ENCODE measurements around the gene RALGPS1. TPM values are rescaled to one million over a fixed set of nuclear protein-coding genes. Genes with fewer than 3 reads are reported as not detected.

The RALGPS1 gene
- total RNA-seq, 1 experiment from 2014 or later: 18.6 TPM

DNA sequence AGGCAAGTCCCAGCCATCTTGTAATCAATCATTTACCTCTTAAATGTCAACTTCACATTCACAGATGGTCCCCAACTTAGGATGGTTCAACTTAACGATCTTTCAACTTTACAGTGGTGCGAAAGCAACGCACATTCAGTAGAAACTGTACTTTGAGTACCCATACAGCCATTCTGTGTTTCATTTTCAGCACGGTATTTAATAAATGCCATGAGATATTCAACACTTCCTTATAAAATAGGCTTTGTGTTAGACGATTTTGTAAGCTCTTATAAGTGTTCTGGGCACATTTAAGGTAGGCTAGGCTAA lies 254.9 kb downstream of the RALGPS1 start:
- H3K27me3 Mint-ChIP-seq (ENCODE audit: low read depth): no peaks in the 10 kb centered on the region
- Histone ChIP-seq H2BK20ac (ENCODE audit: low read depth, low read length, poor library complexity, severe bottlenecking) (no peak overlapping the region), H2BK120ac (ENCODE audit: low read depth, low read length, poor library complexity, severe bottlenecking) (no peak overlapping the region)

More for the DNA sequence above, 254.9 kb downstream of the RALGPS1 start:
- Histone ChIP-seq H3K9me3 (ENCODE audit: control insufficient read depth, low read depth, low read length) (no peaks in the 10 kb centered on the region), H3K14ac (ENCODE audit: insufficient read depth, low read length) (no peak overlapping the region), H4K5ac (ENCODE audit: insufficient read length, low read depth, low read length) (no peak overlapping the region), H2BK12ac (ENCODE audit: insufficient read length, low read depth, low read length) (no peak overlapping the region), H4K8ac (replicated peaks; ENCODE audit: insufficient read length, low read depth, low read length) (no peak overlapping the region), H3K23ac (ENCODE audit: insufficient read length, low read depth, low read length) (no peak overlapping the region), H2BK5ac (ENCODE audit: insufficient read length, low read length) (no peak overlapping the region), H3K56ac (ENCODE audit: insufficient read length, low read depth, low read length) (no peak overlapping the region), H2AFZ (ENCODE audit: low read length) (no peak overlapping the region), H3K9ac (ENCODE audit: extremely low read depth, insufficient read length, low read length) (no peak overlapping the region), H4K20me1 (ENCODE audit: control insufficient read depth, insufficient read depth, insufficient read length) (no peaks in the 10 kb centered on the region), H3K27me3 (ENCODE audit: insufficient read depth, low read length) (no peaks in the 10 kb centered on the region), H3K79me1 (ENCODE audit: insufficient read depth, low read depth, low read length, poor library complexity, severe bottlenecking) (no peaks in the 10 kb centered on the region), H2BK15ac (ENCODE audit: low read depth, low read length) (no peak overlapping the region), H4K91ac (ENCODE audit: insufficient read length, low read depth, low read length) (no peak overlapping the region), H3K4me1 (ENCODE audit: insufficient read depth, low read length) (no peaks in the 10 kb centered on the region; the same call in 1 of the 2 replicates), H3K18ac (ENCODE audit: insufficient read length, low read depth, low read length) (no peak overlapping the region), H2AK5ac (ENCODE audit: insufficient read length, low read length) (no peak overlapping the region), H3K4ac (ENCODE audit: low read depth, low read length) (no peak overlapping the region), H3K27ac (ENCODE audit: insufficient read length, low read depth, low read length) (no peak overlapping the region), H3K4me2 (ENCODE audit: insufficient read depth, insufficient read length, low read length) (no peak overlapping the region), H3T11ph (ENCODE audit: low read length) (no peak overlapping the region), H3K79me2 (ENCODE audit: insufficient read depth, low read length) (no peaks in the 10 kb centered on the region), H3K23me2 (ENCODE audit: insufficient read length, low read depth, low read length, poor library complexity, severe bottlenecking) (no peaks in the 10 kb centered on the region)
- WGBS (ENCODE audit: extremely low coverage, insufficient read length, low lambda C conversion rate): no CpG with 5 or more reads among the region's 5 CpGs
- Mint-ChIP-seq H3K9me3 (no peaks in the 10 kb centered on the region), H3K27ac (no peak overlapping the region), H3K36me3 (ENCODE audit: insufficient read depth in 1 of 3, low read depth in 3 of 3) (peaks cover 0 to 6% (median 0%) of the 10 kb centered on the region in 3 experiments; a peak in 3 of 7 replicates), H3K4me1 (peaks cover 10 to 12% of the 10 kb centered on the region in 2 experiments), H3K4me3 (no peak overlapping the region)
- DNase-seq: no peak
- TF ChIP-seq, protein P1, sequence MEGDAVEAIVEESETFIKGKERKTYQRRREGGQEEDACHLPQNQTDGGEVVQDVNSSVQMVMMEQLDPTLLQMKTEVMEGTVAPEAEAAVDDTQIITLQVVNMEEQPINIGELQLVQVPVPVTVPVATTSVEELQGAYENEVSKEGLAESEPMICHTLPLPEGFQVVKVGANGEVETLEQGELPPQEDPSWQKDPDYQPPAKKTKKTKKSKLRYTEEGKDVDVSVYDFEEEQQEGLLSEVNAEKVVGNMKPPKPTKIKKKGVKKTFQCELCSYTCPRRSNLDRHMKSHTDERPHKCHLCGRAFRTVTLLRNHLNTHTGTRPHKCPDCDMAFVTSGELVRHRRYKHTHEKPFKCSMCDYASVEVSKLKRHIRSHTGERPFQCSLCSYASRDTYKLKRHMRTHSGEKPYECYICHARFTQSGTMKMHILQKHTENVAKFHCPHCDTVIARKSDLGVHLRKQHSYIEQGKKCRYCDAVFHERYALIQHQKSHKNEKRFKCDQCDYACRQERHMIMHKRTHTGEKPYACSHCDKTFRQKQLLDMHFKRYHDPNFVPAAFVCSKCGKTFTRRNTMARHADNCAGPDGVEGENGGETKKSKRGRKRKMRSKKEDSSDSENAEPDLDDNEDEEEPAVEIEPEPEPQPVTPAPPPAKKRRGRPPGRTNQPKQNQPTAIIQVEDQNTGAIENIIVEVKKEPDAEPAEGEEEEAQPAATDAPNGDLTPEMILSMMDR (conservative IDR thresholded peaks at IDR 0.05): no peak

Measured in H9 (cell line).